HAP-1 (cell line): ENCODE results near the gene RPTOR.

Source experiments
- DNase-seq, 2 experiments: peaks; one replicate each; pipeline ENCODE4 v3.0.0-alpha.2; 2016 to 2020; ENCODE audit warnings: low spot score in 2 of 2
- H3K27me3 ChIP-seq: fragments of 250-450 bp; sonication (Bioruptor Pico); 2 replicates; pipeline ENCODE4 v1.5.1; 2020; ENCODE audit warnings: low read depth, mild to moderate bottlenecking, moderate library complexity
- H3K36me3 ChIP-seq: fragments of 250-450 bp; sonication (Bioruptor Pico); replicated peaks from 2 replicates; pipeline ENCODE4 v1.5.1; 2020; ENCODE audit warnings: mild to moderate bottlenecking
- H3K4me1 ChIP-seq: fragments of 250-450 bp; sonication (Bioruptor Pico); 2 replicates; pipeline ENCODE4 v1.5.1; 2020; ENCODE audit warnings: mild to moderate bottlenecking
- H3K4me3 ChIP-seq: fragments of 250-450 bp; sonication (Bioruptor Pico); 2 replicates; pipeline ENCODE4 v1.5.1; 2020; ENCODE audit warnings: mild to moderate bottlenecking, moderate library complexity
- H3K9me3 ChIP-seq: fragments of 250-450 bp; sonication (Bioruptor Pico); 2 replicates; pipeline ENCODE4 v1.5.1; 2020; ENCODE audit warnings: mild to moderate bottlenecking, moderate library complexity
- in situ Hi-C: fragments of 300-500 bp; cut with MboI; formaldehyde crosslinking; loops from 3 replicates; pipeline ENCODE4 v1.14.3; 2020; ENCODE audit warnings: low sequenced_read_pairs, inconsistent platforms, mixed read lengths

The RPTOR gene

GRCh38 chr17:80633207-80633606, 88.6 kb downstream of the RPTOR start:
- Histone ChIP-seq H3K4me1 (no peaks in the 10 kb centered on the region), H3K4me3 (no peak overlapping the region), H3K36me3 (no peaks in the 10 kb centered on the region; the same call in 1 of the 2 replicates), H3K9me3 (no peaks in the 10 kb centered on the region), H3K27me3 (no peaks in the 10 kb centered on the region)
- DNase-seq, result no peak
- in situ Hi-C loops, result no loop called here

- H3K27me3 ChIP-seq, result no peaks in the 10 kb centered on the region
- H3K4me1 ChIP-seq, result no peaks in the 10 kb centered on the region
- in situ Hi-C loops, result no loop called here
- H3K9me3 ChIP-seq, result no peaks in the 10 kb centered on the region
- DNase-seq, result no peak
- no peaks in the 10 kb centered on the region; the same call in 1 of the 2 replicates for H3K36me3 ChIP-seq
- no peak overlapping the region for H3K4me3 ChIP-seq
Observed at GRCh38 chr17:80633994-80634566, 89.4 kb downstream of the RPTOR start.

GRCh38 chr17:80636361-80637018, 91.9 kb downstream of the RPTOR start:
- Histone ChIP-seq H3K4me3 (no peak overlapping the region), H3K27me3 (no peaks in the 10 kb centered on the region), H3K36me3 (no peaks in the 10 kb centered on the region; the same call in 1 of the 2 replicates), H3K9me3 (no peaks in the 10 kb centered on the region), H3K4me1 (no peaks in the 10 kb centered on the region)
- no peak for DNase-seq
- in situ Hi-C loops, result no loop called here

- H3K4me1 ChIP-seq, result no peaks in the 10 kb centered on the region
- in situ Hi-C loops, result no loop called here
- DNase-seq, result no peak
- no peaks in the 10 kb centered on the region; the same call in 1 of the 2 replicates for H3K36me3 ChIP-seq
- no peaks in the 10 kb centered on the region for H3K9me3 ChIP-seq
- H3K4me3 ChIP-seq, result no peak overlapping the region
- H3K27me3 ChIP-seq, result no peaks in the 10 kb centered on the region
Observed at GRCh38 chr17:80637048-80637781, 92.6 kb downstream of the RPTOR start.

GRCh38 chr17:80639658-80640057, 95.0 kb downstream of the RPTOR start:
- in situ Hi-C loops, result no loop called here
- Histone ChIP-seq H3K36me3 (no peaks in the 10 kb centered on the region), H3K4me3 (no peak overlapping the region)

GRCh38 chr17:80640366-80641084, 95.9 kb downstream of the RPTOR start:
- Histone ChIP-seq H3K4me1 (no peaks in the 10 kb centered on the region), H3K36me3 (no peaks in the 10 kb centered on the region), H3K27me3 (no peaks in the 10 kb centered on the region), H3K4me3 (no peak overlapping the region), H3K9me3 (no peaks in the 10 kb centered on the region)
- no peak for DNase-seq
- in situ Hi-C loops, result no loop called here

More at GRCh38 chr17:80639658-80640057, 95.0 kb downstream of the RPTOR start:
- Histone ChIP-seq H3K4me1 (no peaks in the 10 kb centered on the region), H3K27me3 (no peaks in the 10 kb centered on the region), H3K9me3 (no peaks in the 10 kb centered on the region)
- DNase-seq, result no peak

- in situ Hi-C loops, result no loop called here
- no peaks in the 10 kb centered on the region for H3K9me3 ChIP-seq
- DNase-seq, result no peak
- no peaks in the 10 kb centered on the region for H3K36me3 ChIP-seq
- no peaks in the 10 kb centered on the region for H3K27me3 ChIP-seq
- H3K4me3 ChIP-seq, result no peak overlapping the region
- peaks cover 15% of the 10 kb centered on the region for H3K4me1 ChIP-seq
Observed at GRCh38 chr17:80643326-80644099, 98.9 kb downstream of the RPTOR start.

GRCh38 chr17:80644536-80644935, 99.9 kb downstream of the RPTOR start:
- no peak for DNase-seq
- Histone ChIP-seq H3K27me3 (no peaks in the 10 kb centered on the region), H3K4me1 (peaks cover 15% of the 10 kb centered on the region), H3K36me3 (no peaks in the 10 kb centered on the region), H3K4me3 (no peak overlapping the region), H3K9me3 (no peaks in the 10 kb centered on the region)
- in situ Hi-C loops, result no loop called here

GRCh38 chr17:80645706-80646325, 101.2 kb downstream of the RPTOR start:
- no peak for DNase-seq
- Histone ChIP-seq H3K9me3 (no peaks in the 10 kb centered on the region), H3K4me3 (no peak overlapping the region), H3K27me3 (no peaks in the 10 kb centered on the region), H3K4me1 (peaks cover 15% of the 10 kb centered on the region), H3K36me3 (no peaks in the 10 kb centered on the region)
- in situ Hi-C loops, result no loop called here

GRCh38 chr17:80646328-80646727, 101.7 kb downstream of the RPTOR start:
- Histone ChIP-seq H3K27me3 (no peaks in the 10 kb centered on the region), H3K4me3 (no peak overlapping the region), H3K4me1 (peaks cover 15% of the 10 kb centered on the region), H3K9me3 (no peaks in the 10 kb centered on the region), H3K36me3 (no peaks in the 10 kb centered on the region)
- in situ Hi-C loops, result no loop called here
- no peak for DNase-seq

GRCh38 chr17:80647746-80648145, 103.1 kb downstream of the RPTOR start:
- no peaks in the 10 kb centered on the region for H3K27me3 ChIP-seq
- H3K4me3 ChIP-seq, result no peak overlapping the region
- H3K36me3 ChIP-seq, result no peaks in the 10 kb centered on the region
- DNase-seq, result peak in 1 of 2 experiments; percentile 76
- peaks cover 15% of the 10 kb centered on the region for H3K4me1 ChIP-seq
- H3K9me3 ChIP-seq, result no peaks in the 10 kb centered on the region
- in situ Hi-C loops, result no loop called here

- Histone ChIP-seq H3K4me1 (peaks cover 15% of the 10 kb centered on the region), H3K9me3 (no peaks in the 10 kb centered on the region), H3K27me3 (no peaks in the 10 kb centered on the region), H3K4me3 (no peak overlapping the region), H3K36me3 (no peaks in the 10 kb centered on the region)
- no peak for DNase-seq
- in situ Hi-C loops, result no loop called here
Observed at GRCh38 chr17:80649200-80649644, 104.6 kb downstream of the RPTOR start.
